Fibroblast of skin of left biceps (primary cell): ENCODE results near the gene AGMO.
A peak's percentile ranks its signal among the peaks of the same experiment; 100 is the strongest.

Source experiments
- DNase-seq, 2 experiments: peaks; one replicate each; pipeline ENCODE4 v3.0.0-alpha.2; 2013; ENCODE audit warnings: low read depth in 2 of 2

Gene AGMO

GRCh38 chr7:15461576-15461975 lies 100.2 kb downstream of the AGMO start:
- peak; percentile 96 to 97 for DNase-seq

DNA sequence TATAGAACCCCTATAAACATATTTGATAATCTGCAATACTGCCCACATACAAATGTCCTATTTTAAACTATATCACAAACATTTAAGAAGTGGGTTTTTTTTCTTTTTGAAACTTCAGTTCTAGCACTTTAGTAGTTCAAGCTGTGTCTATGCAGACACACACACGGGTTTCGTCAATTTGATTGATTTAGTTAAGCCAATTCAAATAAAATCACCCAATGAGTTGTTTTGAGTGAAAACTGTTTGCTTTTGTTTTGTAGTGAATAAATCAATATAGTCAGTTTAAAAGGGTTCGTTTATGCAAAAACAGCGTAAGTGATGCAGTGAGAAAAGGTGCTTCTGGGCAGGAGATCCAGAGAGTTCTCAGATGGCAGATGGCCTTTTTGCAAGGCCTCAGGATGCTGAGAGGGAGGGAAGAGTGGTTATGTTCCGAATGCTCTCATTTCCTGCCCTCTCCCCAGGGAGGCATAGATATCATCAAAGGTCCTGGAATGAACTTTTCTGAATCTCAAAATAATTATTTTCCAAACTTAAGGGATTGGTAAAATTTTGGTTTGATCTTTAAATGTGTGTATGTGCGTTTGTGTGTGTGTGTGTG lies 102.7 kb downstream of the AGMO start:
- no peak for DNase-seq

DNA sequence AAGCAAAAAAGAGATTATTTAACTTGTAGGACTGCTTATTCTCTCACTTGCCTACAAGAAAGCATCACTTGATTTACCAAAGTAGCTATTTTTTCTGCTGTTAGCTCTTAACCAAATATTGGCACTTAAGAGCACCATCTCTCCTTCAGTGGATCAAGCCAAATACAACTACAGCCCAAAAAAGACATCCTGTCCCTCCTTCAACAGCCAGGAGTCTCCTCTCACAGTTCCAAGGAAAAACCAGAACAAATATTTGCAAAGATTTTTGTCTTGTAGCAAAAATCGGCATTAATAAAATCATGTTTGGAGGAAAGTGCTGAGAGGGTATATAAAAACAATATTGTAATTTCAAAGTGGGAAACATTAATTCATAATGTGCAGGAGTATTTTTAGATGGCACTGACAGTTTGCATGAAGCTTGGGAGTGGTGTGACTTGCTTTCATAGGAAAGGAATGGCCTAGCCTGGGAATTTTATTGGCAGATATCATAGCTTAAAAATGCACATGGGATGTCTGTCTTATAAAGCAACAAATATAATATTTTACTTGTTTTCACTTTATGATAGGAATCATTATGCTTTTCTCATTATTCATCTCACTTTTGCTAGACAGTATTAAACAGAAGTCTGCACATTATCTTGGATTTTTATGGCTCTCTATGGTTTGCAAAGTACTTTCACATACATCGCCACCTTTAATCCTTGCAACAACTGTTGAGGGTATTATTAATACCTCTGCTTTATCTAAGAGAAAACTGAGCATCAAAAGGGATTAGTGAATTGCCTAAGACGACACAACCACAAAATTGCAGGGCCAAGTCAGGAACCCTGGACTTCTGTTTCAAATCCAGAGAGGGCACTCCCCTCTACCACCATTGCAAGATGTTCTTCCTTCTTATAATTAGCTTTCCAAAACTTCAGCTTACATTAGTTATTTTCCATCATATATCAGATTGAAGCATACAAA lies 103.5 kb downstream of the AGMO start:
- DNase-seq, result no peak

DNA sequence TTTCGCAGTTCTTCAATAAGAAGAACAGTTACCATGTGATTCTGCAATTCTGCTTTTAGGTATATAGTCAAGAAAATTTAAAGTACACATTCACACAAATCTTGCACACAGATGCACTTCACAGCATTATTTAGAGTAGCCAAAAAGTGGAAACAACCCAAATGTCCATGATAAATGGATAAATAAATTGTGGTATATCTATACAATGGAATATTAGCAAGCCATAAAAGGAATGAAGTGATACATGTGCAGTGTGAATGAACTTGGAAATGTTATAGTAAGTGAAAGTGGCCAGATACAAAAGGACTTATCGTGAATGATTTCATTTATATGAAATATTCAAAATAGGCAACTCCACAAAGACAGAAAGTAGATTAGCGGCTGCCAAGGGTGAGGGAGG lies 109.1 kb downstream of the AGMO start:
- DNase-seq, result no peak

DNA sequence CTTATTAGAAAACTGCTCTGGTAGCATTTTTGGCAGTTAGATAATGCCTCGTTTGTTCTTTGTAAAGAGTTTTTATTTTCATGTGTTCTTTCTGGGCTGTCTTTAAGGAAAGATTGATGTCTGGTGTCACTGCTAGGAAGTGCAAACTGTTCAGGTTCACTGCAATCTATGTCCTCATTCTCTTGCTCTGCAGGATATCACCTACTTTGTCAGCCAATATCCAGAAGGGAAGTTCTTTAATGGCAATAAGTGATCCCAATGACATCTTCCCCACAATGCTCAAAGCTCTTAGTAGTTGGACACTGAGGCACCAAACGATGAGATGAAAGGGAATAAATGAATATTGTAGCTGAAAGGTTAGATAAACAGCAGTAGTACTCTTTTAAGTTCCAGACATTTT lies 115.1 kb downstream of the AGMO start:
- no peak for DNase-seq

DNA sequence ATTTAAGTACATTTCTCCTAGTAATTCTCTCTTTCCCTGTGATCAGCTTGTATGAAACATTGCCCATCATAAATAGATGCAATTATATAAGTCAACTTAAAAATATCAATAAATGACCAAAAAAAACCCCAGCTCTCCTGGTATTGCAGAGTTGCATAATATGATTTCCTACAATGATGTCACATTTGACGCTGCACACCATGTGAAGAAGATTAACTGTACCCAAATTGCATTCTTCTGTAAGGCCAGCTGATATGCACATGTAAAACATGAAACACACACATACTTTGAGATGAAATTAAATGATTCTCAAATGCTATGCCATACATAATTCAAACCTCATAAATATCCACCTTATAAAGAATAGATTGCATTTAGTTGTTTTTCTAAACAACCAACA lies 115.5 kb downstream of the AGMO start:
- DNase-seq, result no peak

DNA sequence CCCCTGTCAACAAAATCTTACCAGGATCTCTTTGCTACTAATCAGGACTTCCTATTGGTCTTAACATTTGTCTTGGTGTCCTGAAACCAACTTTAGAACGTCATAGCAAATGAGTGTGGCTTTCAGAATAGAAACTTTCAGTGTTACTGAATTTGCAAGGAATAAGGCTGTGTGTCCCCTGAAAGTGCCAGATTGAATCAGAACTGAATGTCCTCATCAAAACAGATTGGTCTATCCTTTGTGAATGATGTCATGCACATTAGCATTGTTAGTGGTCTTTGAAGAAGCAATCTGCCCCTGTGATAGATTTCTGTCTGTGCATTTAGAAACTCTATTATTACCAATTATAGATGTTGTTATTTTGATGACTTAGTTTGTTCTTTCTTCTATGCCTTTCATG lies 119.9 kb downstream of the AGMO start:
- DNase-seq, result no peak

DNA sequence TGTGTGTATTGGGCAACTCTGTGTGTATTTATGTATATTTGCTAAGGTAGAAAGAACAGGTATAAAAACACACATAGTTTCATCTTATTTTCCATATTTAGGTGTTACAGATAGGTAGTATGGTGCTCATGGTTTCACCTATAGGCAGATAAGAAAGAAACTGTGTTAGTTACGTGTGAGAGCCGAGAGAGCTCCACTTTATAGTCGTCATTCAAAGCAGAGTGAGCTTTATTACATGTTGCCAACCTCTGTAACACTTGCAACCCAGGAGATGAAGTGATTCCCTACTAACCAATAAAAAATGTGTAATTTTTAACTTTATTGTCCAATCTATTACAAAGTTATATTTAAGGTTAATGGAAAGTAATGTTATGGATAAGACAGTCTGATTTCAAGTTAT lies 121.3 kb downstream of the AGMO start:
- DNase-seq, result no peak

- no peak for DNase-seq
Observed at GRCh38 chr7:15439853-15440252, 122.0 kb downstream of the AGMO start.

- no peak for DNase-seq
Observed at GRCh38 chr7:15433151-15433550, 128.7 kb downstream of the AGMO start.

DNA sequence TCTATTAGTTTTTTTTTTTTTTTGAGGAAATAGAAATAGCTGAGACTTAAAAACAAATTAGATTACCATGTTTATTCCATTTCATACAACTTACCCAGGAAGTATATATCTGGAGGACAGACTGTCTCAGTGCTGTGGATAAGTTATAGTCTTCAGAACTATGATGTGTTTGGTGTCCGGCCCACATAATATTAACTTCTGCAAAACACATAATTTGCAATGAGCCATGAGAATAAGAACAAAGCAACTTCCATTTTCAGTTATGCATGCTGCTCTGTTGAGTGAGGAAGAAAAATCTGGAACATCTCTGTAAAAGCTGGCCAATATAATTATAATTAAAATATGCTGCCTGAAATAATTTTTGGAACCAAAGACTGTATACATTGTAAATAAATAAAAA lies 130.9 kb downstream of the AGMO start:
- DNase-seq, result no peak

DNA sequence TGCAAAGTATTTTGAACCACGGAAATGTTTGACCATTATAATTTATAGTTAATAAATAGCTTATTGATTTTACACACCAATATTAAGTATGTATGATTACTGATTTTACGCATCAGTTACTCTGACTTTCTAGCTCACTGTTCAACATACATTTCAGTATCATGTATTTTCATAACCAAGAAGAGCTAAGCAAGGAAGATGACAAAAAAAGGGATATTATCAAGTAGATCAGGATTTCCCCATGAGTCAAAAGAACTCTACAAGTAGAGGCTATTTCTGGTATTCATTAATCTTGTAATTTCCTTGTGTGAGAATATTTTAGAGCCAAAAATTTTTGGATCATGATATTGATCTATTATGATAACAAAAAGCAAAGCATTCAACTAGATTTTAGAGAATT lies 131.6 kb downstream of the AGMO start:
- no peak for DNase-seq

DNA sequence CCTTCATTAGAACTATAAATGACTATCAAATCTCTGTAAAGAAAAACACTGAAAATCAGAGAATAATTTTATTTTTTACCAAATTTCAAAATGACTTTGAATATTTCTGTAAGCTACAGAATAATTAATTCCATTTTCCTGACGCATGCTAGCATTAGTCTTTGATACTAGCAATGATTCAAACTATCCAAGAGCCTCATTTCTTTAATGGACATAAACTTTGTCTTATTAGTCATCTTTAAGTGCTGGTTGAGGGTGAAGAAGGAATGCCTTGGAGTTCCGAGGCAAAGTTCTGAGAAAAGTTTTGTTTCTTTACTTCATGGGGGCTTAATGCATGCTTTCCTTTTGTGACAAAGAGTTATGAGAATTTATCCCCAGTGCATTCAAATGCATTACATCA lies 137.3 kb downstream of the AGMO start:
- DNase-seq, result peak in 1 of 2 experiments; percentile 14

GRCh38 chr7:15419596-15419995 lies 142.2 kb downstream of the AGMO start:
- no peak for DNase-seq

DNA sequence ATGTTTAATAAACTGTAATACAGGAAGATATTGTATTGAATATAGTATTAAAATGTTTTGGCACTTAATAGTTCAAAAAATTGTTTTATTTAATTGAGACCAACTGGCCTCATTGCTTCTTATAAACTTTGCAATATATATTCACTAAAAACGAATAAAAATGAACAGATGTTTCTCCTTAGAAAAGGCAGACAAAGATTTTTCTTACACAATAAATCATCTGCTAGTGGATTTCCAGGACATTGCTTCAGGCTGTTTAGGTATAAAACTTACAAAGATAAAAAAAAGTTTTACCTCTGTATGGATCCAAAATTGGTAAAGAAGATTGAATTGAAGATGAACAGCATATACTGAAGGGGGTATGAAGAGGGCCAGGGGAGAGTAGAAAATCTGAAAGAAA lies 143.6 kb downstream of the AGMO start:
- DNase-seq, result no peak

GRCh38 chr7:15417341-15417988 lies 144.3 kb downstream of the AGMO start:
- DNase-seq, result no peak

DNA sequence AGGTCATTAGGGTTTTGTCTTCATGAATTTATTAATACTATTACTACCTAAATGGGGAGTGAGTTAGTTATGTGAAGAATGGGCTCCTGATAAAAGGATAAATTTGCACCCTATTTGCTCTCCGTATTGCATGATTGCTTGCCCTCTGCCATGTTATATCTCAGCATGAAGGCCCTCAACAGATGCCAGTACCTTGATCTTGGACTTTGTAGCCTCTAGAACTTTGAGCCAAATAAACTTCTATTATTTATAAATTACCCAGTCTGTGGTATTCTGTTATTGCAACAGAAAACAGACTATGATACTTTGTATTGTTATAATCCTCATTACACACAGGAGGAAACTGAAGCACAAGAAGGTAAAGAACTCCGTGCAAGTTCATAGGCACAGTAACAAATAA lies 150.8 kb downstream of the AGMO start:
- no peak for DNase-seq

DNA sequence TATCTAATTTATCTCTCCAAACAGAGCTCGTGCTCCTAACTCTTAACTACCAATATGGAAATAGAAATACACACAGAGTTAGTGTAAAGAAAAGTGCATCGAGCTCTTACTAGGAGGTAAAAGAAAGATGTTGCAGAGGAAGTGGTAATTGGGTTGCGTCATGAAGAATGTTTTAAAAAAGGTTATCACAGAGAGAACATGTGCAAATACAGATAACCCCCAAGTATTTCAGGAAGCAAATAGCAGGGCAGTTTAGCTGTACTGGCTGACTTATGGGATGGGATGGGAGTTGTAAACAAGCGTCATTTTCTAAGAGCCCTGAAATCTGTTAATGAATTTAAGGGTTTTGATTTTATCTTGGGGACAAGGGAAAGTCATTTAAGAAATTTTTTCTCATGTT lies 153.9 kb downstream of the AGMO start:
- no peak for DNase-seq

DNA sequence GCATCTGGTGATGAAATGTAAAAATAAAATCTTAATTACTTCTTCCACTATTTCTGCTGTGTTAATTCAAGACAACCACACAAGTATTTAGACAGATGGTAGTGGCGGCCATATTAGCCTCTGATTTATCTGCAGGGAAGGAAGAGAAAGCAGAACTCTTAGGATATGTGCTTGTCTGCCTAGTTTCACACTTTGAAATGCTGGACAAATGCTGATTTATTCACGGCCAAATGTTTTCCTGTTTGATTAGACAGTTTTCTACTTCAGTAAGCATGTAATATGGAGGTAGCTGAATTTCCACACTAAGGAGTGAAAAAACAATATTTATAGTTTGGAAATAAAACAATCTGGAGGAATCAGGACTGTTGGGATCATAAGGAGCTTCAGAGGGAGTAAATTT lies 158.1 kb downstream of the AGMO start:
- DNase-seq, result no peak

GRCh38 chr7:15403315-15403714 lies 158.5 kb downstream of the AGMO start:
- DNase-seq, result no peak

GRCh38 chr7:15402436-15403136 lies 159.2 kb downstream of the AGMO start:
- DNase-seq, result no peak

DNA sequence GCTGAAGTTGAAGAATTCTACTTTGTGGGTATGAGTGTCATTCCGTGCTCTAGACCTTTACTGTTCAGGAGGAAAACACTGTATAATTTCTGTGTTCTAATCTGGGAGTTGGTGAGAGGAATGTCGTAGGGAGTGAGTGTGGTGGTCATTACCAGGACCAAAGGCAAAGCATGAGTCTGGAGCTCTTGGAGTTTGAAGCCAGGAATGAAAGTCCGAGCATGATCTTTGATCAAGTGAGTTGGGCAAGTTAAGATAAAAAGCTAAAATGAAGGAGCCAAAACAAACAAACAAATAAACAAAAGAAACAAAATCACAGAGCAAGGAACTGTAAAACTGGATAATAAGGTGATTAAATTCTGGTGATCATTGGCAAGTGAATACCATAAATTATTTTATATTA lies 161.4 kb downstream of the AGMO start:
- no peak for DNase-seq
